Neural crest cell (in vitro differentiated cells): Measurements from ENCODE around the gene RPGRIP1L. TPM values are rescaled to one million over a fixed set of nuclear protein-coding genes. Genes with fewer than 3 reads are reported as not detected.

Experiments
- DNase-seq: peaks from one replicate; pipeline ENCODE4 v3.0.0; 2021; ENCODE audit warnings: low read depth, mixed read lengths, low spot score
- H3K27ac Mint-ChIP-seq: one replicate; pipeline ENCODE4 v1.8.0; 2021; ENCODE audit warnings: mild to moderate bottlenecking, mixed read lengths; ENCODE audit not compliant: unreplicated experiment
- H3K27me3 Mint-ChIP-seq: 2 replicates; pipeline ENCODE4 v1.8.0; 2021; ENCODE audit warnings: low read depth, mild to moderate bottlenecking, mixed read lengths
- H3K36me3 Mint-ChIP-seq: 2 replicates; pipeline ENCODE4 v1.8.0; 2021; ENCODE audit warnings: low read depth, mild to moderate bottlenecking, mixed read lengths
- H3K4me1 Mint-ChIP-seq: 2 replicates; pipeline ENCODE4 v1.8.0; 2021; ENCODE audit warnings: mixed read lengths
- H3K4me3 Mint-ChIP-seq: one replicate; pipeline ENCODE4 v1.8.0; 2021; ENCODE audit warnings: mild to moderate bottlenecking, mixed read lengths
- H3K9me3 Mint-ChIP-seq: 2 replicates; pipeline ENCODE4 v1.8.0; 2021; ENCODE audit warnings: mixed read lengths
- total RNA-seq: library from RNA; stranded (reverse); gene quantifications from 2 replicates; pipeline ENCODE4 v1.2.1, GENCODE V29; 2021
- TF ChIP-seq, protein P1 (sequence below): fragments of 200-600 bp; sonication (generic); conservative IDR thresholded peaks from 2 replicates; pipeline ENCODE4 v1.5.0; 2021; ENCODE audit warnings: antibody characterized with exemption, mild to moderate bottlenecking

The RPGRIP1L gene
- total RNA-seq, 1 donor from 2014 or later: 24.0 TPM

DNA sequence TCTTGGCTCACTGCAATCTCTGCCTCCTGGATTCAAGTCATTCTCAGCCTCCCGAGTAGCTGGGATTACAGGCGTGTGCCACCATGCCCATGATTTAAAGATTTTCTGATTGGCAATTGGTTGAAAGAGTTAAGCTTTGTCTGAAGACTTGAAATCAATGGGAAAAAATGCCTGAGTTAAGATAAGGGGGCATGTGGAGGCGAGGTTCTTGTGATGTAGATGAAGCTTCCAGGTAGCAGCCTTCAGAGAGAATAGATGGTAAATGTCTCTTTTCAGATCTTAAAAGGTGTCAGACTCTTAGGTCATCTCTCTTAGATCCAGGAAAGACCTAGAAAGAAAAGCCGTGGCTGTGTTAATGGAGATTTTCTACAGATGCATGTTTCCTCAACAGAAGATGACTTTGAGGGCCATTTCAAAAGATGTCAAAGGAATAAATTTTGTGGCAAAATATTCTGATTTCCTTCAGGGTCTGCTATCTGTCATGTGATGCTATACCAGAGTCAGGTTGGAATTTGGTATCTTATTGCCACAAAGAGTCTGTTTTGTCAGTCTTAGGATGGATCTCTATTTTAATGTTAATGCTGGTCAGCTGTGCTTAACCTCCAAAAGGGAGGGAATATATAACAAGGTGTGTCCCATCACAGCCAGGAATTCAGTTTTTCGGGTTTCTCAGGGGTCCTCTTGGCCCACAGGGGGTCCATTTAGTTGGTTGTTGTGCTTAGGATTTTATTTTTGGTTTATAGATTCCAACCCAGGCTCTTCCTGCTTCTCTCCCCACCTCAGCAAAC is 142.4 kb downstream of the RPGRIP1L start:
- H3K4me1 Mint-ChIP-seq: peaks cover 14% of the 10 kb centered on the region
- no peak overlapping the region for H3K4me3 Mint-ChIP-seq
- no peak for DNase-seq
- no peaks in the 10 kb centered on the region for H3K9me3 Mint-ChIP-seq
- no peaks in the 10 kb centered on the region for H3K36me3 Mint-ChIP-seq
- H3K27ac Mint-ChIP-seq: no peak overlapping the region
- H3K27me3 Mint-ChIP-seq: no peaks in the 10 kb centered on the region
- TF ChIP-seq, protein P1, sequence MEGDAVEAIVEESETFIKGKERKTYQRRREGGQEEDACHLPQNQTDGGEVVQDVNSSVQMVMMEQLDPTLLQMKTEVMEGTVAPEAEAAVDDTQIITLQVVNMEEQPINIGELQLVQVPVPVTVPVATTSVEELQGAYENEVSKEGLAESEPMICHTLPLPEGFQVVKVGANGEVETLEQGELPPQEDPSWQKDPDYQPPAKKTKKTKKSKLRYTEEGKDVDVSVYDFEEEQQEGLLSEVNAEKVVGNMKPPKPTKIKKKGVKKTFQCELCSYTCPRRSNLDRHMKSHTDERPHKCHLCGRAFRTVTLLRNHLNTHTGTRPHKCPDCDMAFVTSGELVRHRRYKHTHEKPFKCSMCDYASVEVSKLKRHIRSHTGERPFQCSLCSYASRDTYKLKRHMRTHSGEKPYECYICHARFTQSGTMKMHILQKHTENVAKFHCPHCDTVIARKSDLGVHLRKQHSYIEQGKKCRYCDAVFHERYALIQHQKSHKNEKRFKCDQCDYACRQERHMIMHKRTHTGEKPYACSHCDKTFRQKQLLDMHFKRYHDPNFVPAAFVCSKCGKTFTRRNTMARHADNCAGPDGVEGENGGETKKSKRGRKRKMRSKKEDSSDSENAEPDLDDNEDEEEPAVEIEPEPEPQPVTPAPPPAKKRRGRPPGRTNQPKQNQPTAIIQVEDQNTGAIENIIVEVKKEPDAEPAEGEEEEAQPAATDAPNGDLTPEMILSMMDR: no peak

DNA sequence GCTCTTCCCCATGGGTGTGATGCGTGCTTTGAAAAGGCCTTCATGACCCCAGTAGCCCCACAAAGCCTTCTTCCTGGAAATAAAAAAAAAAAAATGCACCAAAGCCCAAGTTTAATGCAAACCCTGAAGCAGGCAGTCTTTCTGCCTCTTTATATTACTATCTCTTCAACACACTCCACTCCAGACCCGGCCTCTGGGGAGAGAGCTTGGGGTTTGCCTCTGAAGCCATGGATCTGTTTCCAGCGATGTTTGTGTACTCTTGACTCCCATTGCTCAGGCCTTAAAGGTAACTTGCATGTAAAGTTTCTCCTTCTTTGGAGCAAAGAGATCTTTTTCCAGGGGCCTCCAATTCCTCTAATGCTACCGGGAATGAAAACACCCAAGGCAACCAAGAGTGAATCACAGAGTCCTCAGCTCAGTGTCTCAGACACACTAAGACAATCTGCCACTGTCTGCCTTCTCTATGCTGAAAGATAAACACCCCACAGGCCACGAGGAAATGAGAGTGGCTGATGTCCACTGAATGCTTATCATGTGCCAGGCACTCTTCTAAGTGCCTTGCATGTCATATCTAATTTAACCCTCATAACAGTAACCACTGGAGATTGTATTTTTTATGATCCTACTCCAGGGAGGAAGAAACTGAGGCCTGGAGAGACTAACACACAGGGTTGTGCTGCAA is 144.2 kb downstream of the RPGRIP1L start:
- no peak overlapping the region for H3K4me3 Mint-ChIP-seq
- H3K27me3 Mint-ChIP-seq: no peaks in the 10 kb centered on the region
- H3K27ac Mint-ChIP-seq: no peak overlapping the region

DNA sequence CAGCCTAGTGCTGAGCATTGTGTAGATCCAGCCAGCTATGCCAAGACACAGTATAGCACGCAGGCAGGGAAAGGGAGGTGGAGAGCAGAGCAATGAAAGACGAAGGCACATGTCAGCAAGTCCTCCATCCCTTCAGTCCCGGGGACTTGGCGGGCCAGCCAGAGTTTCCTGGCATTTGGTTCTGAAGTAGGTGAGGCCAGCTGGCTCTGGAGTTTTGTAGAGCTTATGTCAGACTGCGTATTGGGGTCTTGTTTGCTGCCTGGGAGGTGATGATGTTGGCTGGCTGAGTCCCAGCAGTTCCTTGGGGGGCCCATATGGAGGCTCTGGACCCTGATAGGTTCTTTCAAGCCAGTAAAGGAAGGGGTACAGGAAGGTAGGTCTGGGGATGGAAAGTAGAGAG is 144.9 kb downstream of the RPGRIP1L start:
- no peak for DNase-seq
- H3K9me3 Mint-ChIP-seq: no peaks in the 10 kb centered on the region
- H3K36me3 Mint-ChIP-seq: no peaks in the 10 kb centered on the region
- no peak overlapping the region for H3K4me3 Mint-ChIP-seq
- TF ChIP-seq, protein P1: no peak
- H3K27ac Mint-ChIP-seq: no peak overlapping the region
- no peaks in the 10 kb centered on the region for H3K27me3 Mint-ChIP-seq
- H3K4me1 Mint-ChIP-seq: peaks cover 8% of the 10 kb centered on the region

More for the DNA sequence above, 144.2 kb downstream of the RPGRIP1L start:
- DNase-seq: no peak
- H3K9me3 Mint-ChIP-seq: no peaks in the 10 kb centered on the region
- no peaks in the 10 kb centered on the region for H3K36me3 Mint-ChIP-seq
- peaks cover 8% of the 10 kb centered on the region for H3K4me1 Mint-ChIP-seq
- TF ChIP-seq, protein P1: no peak

DNA sequence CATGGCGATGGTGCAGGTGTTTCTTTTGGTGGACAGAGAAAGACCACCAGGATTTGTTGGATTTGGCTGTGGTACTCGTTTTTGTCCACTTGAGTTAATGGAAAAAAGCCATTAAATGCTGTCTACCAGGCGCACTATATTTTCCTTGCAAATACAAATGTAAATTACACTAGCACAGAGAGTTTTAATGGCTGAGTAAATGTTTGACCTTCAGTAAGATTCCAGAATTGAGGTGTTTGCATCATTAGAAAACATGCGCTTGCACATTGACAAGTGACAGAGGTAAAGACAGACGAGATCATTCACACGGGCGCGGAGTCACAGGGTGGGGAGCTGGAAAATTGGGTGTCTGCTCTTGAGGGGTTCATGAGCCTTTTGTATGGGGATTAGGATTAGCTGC is 147.1 kb downstream of the RPGRIP1L start:
- no peak for DNase-seq
- no peaks in the 10 kb centered on the region for H3K36me3 Mint-ChIP-seq

DNA sequence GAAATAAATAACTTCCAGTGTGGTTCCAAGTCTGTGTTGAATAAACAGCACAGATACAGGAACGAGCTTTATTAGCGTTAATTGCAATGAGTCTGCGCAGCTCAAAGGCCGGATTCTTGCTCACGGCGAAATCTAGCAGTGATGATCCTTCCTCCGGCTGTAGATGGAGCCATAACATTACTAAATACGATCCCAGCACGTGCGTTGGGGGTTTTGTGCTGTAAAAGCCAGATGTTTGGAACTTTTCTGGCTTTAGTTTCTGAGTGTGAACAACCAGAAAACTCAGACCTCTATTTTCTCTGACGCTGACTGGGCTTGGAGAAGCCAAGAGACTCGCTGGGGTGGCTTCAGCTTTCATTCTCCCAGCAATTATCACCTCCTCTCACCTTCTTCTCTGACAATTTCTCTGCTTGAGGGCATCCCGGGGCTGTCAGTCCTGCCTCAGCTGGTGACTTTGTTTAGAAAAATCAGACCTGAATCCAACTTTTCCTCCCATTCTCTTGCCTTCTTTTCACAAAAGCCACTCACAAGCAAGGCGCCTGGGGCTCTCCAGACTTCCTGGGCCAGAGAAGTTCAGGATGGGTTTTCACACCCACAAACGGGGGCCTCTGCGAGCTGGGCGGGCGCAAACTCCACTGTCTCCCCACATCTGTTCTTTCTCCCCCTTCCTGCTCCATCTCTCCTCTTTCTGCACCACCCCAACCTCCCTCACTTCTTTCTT is 153.5 kb downstream of the RPGRIP1L start:
- TF ChIP-seq, protein P1: peak; percentile 81
- Mint-ChIP-seq H3K4me1 (peaks cover 26% of the 10 kb centered on the region), H3K36me3 (no peaks in the 10 kb centered on the region), H3K4me3 (no peak overlapping the region), H3K27me3 (peaks cover 34% of the 10 kb centered on the region), H3K9me3 (no peaks in the 10 kb centered on the region), H3K27ac (no peak overlapping the region)
- peak; percentile 49 for DNase-seq

More for the DNA sequence above, 147.1 kb downstream of the RPGRIP1L start:
- Mint-ChIP-seq H3K4me3 (no peak overlapping the region), H3K4me1 (peaks cover 8% of the 10 kb centered on the region), H3K27ac (no peak overlapping the region), H3K9me3 (no peaks in the 10 kb centered on the region), H3K27me3 (no peaks in the 10 kb centered on the region)
- TF ChIP-seq, protein P1: no peak

Other genes starting within 250 kb of the RPGRIP1L start
- gene AKTIP, start 200.7 kb downstream of the RPGRIP1L start, total RNA-seq: 21.0 and 21.5 TPM in 2 replicates
- gene FTO, start 297 bp upstream of the RPGRIP1L start, total RNA-seq: 104 and 107 TPM in 2 replicates